PFSK-1 (cell line): ENCODE results near the gene GALNT15.

ENCODE experiments used
- FOXP2 ChIP-seq: optimal IDR thresholded peaks from 2 replicates; pipeline ENCODE3; 2011; ENCODE audit warnings: borderline replicate concordance, control low read depth, inconsistent platforms; ENCODE audit not compliant: insufficient read depth; ENCODE audit errors: extremely low read length, extremely low read depth
- POLR2AphosphoS5 ChIP-seq: IDR thresholded peaks from 2 replicates; pipeline ENCODE4 v1.6.1; 2012; ENCODE audit warnings: low read depth, mild to moderate bottlenecking, control low read depth, low read length, moderate library complexity
- REST ChIP-seq, 2 experiments: IDR thresholded peaks; 2 replicates each; pipeline versions ENCODE4 v1.6.1 to v1.8.0; 2011 to 2012; ENCODE audit warnings: low read depth in 2 of 2, low read length in 2 of 2, control low read depth in 1 of 2, inconsistent platforms in 1 of 2, mild to moderate bottlenecking in 1 of 2, moderate library complexity in 1 of 2; ENCODE audit not compliant: insufficient read depth in 1 of 2

DNA sequence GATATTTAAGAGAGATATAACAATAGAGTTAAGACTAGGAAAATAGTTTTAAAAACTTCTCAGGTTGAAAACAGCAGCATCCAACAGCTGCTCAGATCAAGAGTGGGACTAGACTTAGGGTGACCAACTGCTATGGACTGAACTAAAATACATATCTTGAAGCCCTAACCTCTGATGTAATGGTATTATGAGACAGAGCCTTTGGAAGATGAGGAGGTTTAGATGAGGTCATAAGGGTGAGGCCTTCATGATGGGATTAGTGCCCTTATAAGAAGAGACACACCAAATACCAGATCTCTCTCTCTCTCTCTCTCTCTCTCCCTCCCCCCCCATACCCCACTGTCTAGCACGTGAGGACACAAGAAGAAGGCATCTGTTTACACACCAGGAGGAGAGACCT, 37.4 kb upstream of the GALNT15 start:
- TF ChIP-seq FOXP2: no peak
- TF ChIP-seq REST (IDR thresholded peaks at IDR 0.05; ENCODE audit: insufficient read depth in 1 of 2, low read depth in 2 of 2, low read length in 2 of 2): no peak
- no peak for TF ChIP-seq POLR2AphosphoS5
